ENCODE data around the gene SEC14L5. TPM values are rescaled to one million over a fixed set of nuclear protein-coding genes. Genes with fewer than 3 reads are reported as not detected.

Gene SEC14L5
- total RNA-seq, 1 donor from 2014 or later: 0.41 TPM

DNA sequence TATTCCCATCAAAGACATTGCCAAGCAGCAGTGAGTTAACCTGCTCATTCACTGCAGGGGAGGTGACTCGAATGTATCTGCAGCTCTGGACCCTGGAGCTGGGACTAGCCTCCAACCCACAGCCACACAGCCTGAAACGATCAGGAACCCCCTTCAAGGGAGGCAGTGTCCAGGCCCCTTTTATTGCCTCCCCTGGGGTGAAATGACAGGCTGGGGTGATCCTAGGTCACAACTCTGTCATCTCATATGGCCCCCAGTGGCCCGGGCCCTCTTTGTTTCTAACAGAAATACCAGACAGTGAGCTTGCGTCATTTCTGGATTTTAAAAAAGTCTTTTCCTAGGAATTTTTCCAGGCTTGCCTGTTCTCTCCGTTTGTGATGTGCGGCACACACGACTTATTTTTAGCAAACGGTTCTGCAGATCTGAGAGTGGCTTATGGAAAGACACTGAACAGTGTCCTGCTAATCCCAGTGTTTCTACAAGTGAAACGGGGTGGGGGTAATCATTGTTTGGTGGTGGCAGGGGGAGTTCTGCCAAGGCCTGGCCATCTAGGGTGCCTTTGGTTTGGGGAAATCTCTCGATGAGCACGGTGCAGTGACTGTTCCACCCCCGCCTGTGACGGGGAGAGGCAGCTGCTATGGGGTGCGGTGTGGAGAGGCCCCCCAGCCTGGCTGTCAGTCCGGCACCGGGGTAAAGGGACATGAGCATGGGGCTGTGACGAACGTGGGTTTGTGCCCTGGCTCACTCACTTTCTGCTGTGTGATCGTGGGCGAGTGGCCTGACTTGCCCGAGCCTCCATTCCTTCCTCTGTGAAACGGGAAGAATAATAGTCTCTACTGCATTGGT lies 48.4 kb downstream of the SEC14L5 start:
- ATAC-seq (no peak), DNase-seq (no peak)
- TF ChIP-seq, protein P1, sequence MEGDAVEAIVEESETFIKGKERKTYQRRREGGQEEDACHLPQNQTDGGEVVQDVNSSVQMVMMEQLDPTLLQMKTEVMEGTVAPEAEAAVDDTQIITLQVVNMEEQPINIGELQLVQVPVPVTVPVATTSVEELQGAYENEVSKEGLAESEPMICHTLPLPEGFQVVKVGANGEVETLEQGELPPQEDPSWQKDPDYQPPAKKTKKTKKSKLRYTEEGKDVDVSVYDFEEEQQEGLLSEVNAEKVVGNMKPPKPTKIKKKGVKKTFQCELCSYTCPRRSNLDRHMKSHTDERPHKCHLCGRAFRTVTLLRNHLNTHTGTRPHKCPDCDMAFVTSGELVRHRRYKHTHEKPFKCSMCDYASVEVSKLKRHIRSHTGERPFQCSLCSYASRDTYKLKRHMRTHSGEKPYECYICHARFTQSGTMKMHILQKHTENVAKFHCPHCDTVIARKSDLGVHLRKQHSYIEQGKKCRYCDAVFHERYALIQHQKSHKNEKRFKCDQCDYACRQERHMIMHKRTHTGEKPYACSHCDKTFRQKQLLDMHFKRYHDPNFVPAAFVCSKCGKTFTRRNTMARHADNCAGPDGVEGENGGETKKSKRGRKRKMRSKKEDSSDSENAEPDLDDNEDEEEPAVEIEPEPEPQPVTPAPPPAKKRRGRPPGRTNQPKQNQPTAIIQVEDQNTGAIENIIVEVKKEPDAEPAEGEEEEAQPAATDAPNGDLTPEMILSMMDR (IDR thresholded peaks at IDR 0.05): no peak

DNA sequence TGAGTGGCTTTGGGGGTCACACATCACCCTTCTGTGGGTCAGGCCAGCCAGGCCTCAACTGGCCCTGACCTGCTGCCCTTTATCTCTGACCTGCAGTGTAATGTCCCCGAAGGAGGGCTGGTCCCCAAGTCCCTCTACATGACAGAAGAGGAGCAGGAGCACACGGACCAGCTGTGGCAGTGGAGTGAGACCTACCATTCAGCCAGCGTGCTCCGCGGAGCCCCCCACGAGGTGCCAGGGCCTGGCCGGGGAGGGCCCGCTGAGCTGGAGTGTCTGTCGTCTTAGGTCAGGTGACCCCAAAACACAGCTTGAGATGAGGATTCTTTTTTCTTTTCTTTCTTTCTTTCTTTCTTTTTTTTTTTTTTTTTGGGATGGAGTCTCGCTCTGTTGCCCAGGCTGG lies 49.1 kb downstream of the SEC14L5 start:
- Histone ChIP-seq H3K4me1 (no peaks in the 10 kb centered on the region), H3K27ac (no peak overlapping the region), H3K4me3 (no peak overlapping the region), H3K27me3 (ENCODE audit: low read depth) (peaks cover 6% of the 10 kb centered on the region), H3K36me3 (no peaks in the 10 kb centered on the region), H3K9me3 (no peaks in the 10 kb centered on the region)
- intact Hi-C loops (cut with DNase I): no loop called here
- peak; percentile 15 for DNase-seq
- TF ChIP-seq, protein P1 (IDR thresholded peaks at IDR 0.05): no peak
- ATAC-seq: no peak

More for the DNA sequence above, 48.4 kb downstream of the SEC14L5 start:
- Histone ChIP-seq H3K9me3 (no peaks in the 10 kb centered on the region), H3K4me1 (no peaks in the 10 kb centered on the region), H3K36me3 (no peaks in the 10 kb centered on the region), H3K27ac (no peak overlapping the region), H3K27me3 (ENCODE audit: low read depth) (peaks cover 6% of the 10 kb centered on the region), H3K4me3 (no peak overlapping the region)
- intact Hi-C loops (cut with DNase I): no loop called here

DNA sequence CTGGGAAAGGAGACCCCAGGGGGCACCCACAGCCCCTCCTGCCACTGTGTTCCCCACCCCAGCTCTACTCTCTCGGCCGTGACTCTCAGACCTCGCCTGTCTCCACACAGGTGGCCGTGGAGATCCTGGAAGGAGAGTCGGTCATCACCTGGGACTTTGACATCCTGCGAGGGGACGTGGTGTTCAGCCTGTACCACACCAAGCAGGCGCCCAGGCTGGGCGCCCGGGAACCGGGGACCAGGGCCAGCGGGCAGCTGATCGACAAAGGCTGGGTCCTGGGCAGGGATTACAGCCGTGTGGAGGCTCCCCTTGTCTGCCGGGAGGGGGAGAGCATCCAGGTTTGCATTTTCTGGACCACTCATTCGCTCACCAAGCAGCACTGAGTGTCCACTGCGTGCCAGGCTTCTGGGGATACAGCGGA lies 50.2 kb downstream of the SEC14L5 start:
- no peaks in the 10 kb centered on the region for H3K36me3 ChIP-seq
- no peaks in the 10 kb centered on the region for H3K9me3 ChIP-seq
- DNase-seq (peak; percentile 20), ATAC-seq (no peak)
- peaks cover 6% of the 10 kb centered on the region for H3K27me3 ChIP-seq (ENCODE audit: low read depth)
- TF ChIP-seq, protein P1 (IDR thresholded peaks at IDR 0.05): no peak
- no peak overlapping the region for H3K4me3 ChIP-seq
- H3K4me1 ChIP-seq: no peaks in the 10 kb centered on the region
- intact Hi-C loops (cut with DNase I): no loop called here
- H3K27ac ChIP-seq: no peak overlapping the region

DNA sequence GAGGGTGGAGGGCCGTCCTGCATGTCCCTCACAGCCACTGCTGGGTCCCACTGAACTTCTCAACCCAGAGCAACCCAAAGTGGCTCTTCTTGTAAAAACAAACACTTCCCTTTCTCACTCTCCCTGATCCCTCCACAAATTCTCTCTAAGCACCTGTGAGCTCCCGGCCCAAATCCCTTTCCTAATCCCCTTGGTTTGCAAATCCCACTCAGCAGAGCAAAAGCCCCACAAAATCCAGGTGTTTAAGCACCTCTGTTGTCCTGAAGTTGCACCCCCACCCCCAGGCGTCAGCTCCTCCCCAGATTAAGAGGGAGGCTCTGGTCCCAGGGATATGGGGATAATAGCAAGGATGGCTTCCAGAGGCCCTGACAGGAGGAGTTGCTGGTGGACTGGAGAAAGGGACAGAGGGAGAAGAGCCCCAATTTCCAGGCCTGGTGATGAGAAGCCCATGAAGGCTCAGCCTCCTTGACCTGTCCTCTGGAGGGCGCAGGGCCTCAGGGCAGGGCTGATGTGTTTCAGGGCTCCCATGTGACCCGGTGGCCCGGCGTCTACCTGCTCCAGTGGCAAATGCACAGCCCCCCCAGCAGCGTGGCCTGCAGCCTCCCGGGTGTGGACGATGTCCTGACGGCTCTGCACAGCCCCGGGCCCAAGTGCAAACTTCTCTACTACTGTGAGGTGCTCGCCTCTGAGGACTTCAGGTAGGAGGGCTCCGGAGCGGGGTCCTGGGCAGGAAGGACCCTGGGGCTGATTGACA lies 52.6 kb downstream of the SEC14L5 start:
- TF ChIP-seq, protein P1 (IDR thresholded peaks at IDR 0.05): no peak
- ATAC-seq: no peak
- H3K36me3 ChIP-seq: no peaks in the 10 kb centered on the region
- no peaks in the 10 kb centered on the region for H3K9me3 ChIP-seq
- H3K27ac ChIP-seq: no peak overlapping the region
- H3K4me3 ChIP-seq: no peak overlapping the region
- no peaks in the 10 kb centered on the region for H3K4me1 ChIP-seq
- intact Hi-C loops (cut with DNase I): no loop called here
- peaks cover 6% of the 10 kb centered on the region for H3K27me3 ChIP-seq (ENCODE audit: low read depth)
- DNase-seq: no peak

DNA sequence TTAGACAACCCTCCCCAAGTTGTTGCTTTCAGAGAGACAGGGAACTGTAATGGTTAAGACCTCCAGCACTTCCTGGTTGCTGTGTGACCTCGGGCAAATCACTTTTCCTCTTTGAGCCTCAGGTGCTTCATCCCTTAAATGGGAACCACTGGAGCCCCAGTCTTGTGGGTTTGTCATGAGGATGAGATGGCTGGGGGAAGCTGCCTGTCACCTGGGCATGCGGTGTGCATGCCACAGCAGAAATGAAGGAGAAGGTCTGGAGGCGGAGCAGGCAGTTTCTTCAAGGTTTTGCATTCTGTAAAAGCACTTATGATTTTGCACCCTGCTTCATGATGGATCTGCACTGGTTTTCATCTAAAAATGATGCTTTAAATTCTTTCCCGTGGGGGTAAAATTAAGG lies 53.5 kb downstream of the SEC14L5 start:
- Histone ChIP-seq H3K27me3 (ENCODE audit: low read depth) (peaks cover 6% of the 10 kb centered on the region), H3K4me3 (no peak overlapping the region), H3K36me3 (no peaks in the 10 kb centered on the region), H3K9me3 (no peaks in the 10 kb centered on the region), H3K4me1 (no peaks in the 10 kb centered on the region), H3K27ac (no peak overlapping the region)
- intact Hi-C loops (cut with DNase I): no loop called here
- DNase-seq (no peak), ATAC-seq (no peak)
- TF ChIP-seq, protein P1 (IDR thresholded peaks at IDR 0.05): no peak
